Astrocyte of the cerebellum (primary cell): ENCODE data around the gene TAF1A.

ENCODE experiments used
- DNase-seq: peaks from one replicate; pipeline ENCODE4 v3.0.0-alpha.2; 2011; ENCODE audit warnings: low read depth
- H3K4me3 ChIP-seq: 2 replicates; pipeline ENCODE4 v1.5.1; 2011; ENCODE audit warnings: mild to moderate bottlenecking, low read depth, low read length, moderate library complexity
- in situ Hi-C: cut with HindIII; loops from 2 replicates; pipeline ENCODE4 v1.10.0; 2017; ENCODE audit warnings: low sequenced_read_pairs
- TF ChIP-seq, protein P1 (sequence below): IDR thresholded peaks from 2 replicates; pipeline ENCODE4 v1.5.1; 2012; ENCODE audit warnings: low read length, low read depth, moderate library complexity, mild to moderate bottlenecking; ENCODE audit errors: missing control alignments

Gene TAF1A

DNA sequence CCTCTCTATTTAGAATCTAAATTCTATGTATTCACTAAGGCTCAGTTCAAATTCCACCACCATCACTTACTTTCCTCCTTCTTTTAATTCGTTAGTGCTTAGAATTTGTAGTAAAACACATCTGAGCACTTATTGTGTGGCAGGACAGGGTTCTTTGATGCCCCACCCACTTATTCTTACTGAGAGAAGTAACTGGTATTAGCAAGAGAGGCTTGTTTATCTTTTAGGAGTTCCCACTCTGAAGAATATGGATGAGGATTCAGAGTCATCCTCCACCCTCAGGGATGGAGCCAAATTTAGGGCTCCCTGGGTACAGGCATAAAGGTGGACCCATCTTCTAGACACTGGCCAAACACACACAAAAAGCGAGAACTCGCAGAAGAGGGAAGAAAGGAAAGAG lies 11.5 kb upstream of the TAF1A start:
- H3K4me3 ChIP-seq, result no peak overlapping the region
- in situ Hi-C loops, result no loop called here
- DNase-seq, result no peak
- TF ChIP-seq, protein P1, sequence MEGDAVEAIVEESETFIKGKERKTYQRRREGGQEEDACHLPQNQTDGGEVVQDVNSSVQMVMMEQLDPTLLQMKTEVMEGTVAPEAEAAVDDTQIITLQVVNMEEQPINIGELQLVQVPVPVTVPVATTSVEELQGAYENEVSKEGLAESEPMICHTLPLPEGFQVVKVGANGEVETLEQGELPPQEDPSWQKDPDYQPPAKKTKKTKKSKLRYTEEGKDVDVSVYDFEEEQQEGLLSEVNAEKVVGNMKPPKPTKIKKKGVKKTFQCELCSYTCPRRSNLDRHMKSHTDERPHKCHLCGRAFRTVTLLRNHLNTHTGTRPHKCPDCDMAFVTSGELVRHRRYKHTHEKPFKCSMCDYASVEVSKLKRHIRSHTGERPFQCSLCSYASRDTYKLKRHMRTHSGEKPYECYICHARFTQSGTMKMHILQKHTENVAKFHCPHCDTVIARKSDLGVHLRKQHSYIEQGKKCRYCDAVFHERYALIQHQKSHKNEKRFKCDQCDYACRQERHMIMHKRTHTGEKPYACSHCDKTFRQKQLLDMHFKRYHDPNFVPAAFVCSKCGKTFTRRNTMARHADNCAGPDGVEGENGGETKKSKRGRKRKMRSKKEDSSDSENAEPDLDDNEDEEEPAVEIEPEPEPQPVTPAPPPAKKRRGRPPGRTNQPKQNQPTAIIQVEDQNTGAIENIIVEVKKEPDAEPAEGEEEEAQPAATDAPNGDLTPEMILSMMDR, result no peak

DNA sequence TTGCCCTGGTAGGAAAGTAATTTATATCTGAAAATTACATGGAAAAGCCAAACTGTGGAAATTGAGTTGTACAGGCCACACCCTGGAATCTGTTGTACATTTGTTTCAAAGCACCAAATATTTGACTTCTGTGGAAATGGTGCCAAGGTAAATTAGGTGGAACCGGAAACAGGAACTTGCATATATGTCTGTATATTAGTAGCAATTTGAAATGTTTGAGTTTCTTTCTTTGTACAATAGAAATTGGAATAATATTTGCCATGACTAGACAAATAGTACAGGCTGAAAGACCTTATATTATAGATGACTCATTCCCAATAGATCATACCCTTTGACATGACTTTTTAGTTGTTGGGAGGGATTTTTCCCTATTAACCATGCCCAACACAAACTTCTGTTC lies 10.5 kb upstream of the TAF1A start:
- in situ Hi-C loops, result no loop called here
- no peak overlapping the region for H3K4me3 ChIP-seq
- DNase-seq, result no peak
- TF ChIP-seq, protein P1, result no peak

DNA sequence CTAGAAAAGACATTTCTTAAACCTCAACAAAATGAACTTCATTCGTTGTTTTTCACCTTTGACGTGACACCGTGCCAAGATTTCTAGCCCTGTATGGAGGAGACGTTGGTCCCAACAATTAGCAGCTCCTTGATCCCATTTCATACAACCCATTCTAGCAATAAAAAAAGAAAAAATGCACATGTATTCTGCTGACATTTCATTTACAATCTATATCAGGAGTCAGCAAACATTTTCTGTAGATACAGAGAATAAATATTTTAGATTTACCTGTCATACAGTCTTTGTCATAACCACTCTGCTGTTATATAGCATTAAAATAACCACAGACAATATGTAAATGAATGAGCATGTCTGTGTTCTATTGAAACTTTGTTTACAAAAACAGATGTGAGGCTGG lies 7.0 kb upstream of the TAF1A start:
- in situ Hi-C loops, result no loop called here
- no peak overlapping the region for H3K4me3 ChIP-seq
- no peak for DNase-seq
- TF ChIP-seq, protein P1, result no peak

DNA sequence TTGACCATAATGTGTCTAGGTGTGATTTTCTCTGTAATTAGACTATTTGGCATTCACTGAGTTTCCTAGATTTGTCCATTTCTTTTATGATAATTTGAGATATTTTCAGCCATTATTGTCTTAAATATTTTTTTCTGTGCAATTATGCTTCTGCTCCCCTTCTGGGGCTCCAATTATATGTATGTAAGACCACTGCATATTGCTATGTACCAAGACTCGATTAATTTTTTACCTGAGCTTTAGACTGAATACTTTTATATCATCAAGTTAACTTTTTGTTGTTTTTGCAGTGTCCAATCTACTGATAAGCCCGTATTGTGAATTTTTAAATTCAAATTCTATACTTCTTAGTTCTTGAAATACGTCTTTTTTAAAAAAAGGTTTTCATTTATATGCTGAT lies 5.1 kb upstream of the TAF1A start:
- TF ChIP-seq, protein P1, result no peak
- in situ Hi-C loops, result no loop called here
- H3K4me3 ChIP-seq, result no peak overlapping the region
- DNase-seq, result no peak

DNA sequence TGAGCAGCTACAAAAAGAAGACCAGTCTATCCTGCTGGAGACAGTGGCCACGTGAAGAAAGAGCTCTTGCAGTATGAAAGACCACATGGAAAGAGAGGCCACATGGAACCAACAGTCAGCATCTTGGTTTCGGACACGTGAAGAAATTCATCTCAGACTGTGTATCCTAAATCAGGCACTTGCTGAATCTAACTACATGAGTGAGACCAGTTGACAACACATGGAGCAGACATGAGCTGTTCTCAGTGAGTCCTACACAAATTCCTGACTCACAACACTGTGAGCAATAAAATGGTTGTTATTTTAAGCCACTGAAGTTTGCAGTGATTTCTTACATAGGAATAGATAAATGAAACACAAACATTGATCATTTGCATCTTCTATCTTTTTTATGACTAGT lies 2.4 kb upstream of the TAF1A start:
- no peak overlapping the region for H3K4me3 ChIP-seq
- DNase-seq, result no peak
- in situ Hi-C loops, result no loop called here
- TF ChIP-seq, protein P1, result no peak

DNA sequence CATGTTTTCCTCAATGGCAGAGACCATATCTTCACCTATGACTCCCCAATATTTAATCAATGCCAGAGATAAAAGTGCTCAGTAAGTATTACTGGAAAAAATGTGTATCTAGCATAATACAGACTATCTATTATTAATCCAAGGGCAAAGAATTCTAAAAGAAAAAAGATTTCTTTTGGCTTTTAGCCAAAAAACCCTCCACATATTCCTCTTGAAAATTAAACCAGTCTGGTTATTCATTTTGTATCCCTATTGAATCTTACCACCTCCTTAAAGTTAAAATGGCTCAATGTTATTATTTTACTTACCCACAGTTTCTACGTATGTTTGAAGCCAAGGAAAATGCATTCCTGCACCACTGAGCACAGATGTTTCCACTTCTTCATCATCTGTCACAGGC lies 1.6 kb downstream of the TAF1A start:
- in situ Hi-C loops, result no loop called here
- TF ChIP-seq, protein P1, result no peak
- DNase-seq, result no peak
- H3K4me3 ChIP-seq, result no peak overlapping the region

DNA sequence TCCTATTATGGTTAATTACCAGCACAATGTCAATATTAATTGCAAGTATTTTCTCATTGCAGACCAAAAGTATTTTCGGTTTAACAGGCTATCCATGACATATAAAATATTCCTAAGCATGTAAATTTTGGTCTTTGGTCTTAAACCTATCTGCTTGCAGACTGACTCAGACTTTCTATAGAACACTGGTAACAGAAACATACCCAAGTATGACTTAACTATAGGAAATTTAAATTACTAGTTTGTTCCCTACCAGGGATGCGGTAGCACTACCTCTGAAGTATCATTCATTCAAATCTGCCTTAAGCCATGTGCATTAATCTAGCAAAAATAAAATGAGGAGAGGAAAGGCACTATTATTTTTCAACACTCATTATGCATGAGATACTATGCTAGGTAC lies 2.9 kb downstream of the TAF1A start:
- no peak for DNase-seq
- TF ChIP-seq, protein P1, result no peak
- in situ Hi-C loops, result no loop called here

More for the DNA sequence above, 2.9 kb downstream of the TAF1A start:
- no peak overlapping the region for H3K4me3 ChIP-seq
